ENCODE data around the gene CD96. TPM values are rescaled to one million over a fixed set of nuclear protein-coding genes. Genes with fewer than 3 reads are reported as not detected.
"Not testable (repeated sequence)": the region's sequence is repeated elsewhere in the genome, so short reads cannot be mapped to it uniquely, and the experiment has no call there.

CD96 gene
- total and polyA plus RNA-seq, 10 donors, result 2.9 to 43.9 (median 24.1) TPM

DNA sequence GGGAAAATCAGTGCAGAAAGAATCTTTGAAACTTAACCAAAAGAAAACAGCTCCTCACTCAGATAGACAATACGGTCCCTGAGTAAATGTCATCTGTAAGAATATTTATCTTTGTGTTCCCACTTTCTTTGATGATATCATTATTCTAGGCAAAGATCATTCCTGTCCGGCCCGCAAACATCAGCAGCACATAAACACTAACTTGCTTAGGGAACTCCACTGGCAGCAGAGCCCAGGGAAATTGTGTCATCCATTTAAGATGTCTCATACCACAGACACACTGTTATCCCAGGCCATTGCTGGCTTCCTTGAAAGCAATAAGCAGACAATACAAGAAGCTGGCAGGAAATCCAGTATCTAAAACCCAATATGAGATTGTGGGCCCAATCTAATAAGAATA lies 20.1 kb upstream of the CD96 start:
- H3K9me3 ChIP-seq, result no peaks in the 10 kb centered on the region
- no peaks in the 10 kb centered on the region for H3K36me3 ChIP-seq
- 68 to 90% (median 84%) methylated on average over 3 of the region's 3 CpGs for WGBS, 5 donors
- no peak for DNase-seq
- H3K4me1 ChIP-seq, result no peaks in the 10 kb centered on the region
- TF ChIP-seq, protein P1, sequence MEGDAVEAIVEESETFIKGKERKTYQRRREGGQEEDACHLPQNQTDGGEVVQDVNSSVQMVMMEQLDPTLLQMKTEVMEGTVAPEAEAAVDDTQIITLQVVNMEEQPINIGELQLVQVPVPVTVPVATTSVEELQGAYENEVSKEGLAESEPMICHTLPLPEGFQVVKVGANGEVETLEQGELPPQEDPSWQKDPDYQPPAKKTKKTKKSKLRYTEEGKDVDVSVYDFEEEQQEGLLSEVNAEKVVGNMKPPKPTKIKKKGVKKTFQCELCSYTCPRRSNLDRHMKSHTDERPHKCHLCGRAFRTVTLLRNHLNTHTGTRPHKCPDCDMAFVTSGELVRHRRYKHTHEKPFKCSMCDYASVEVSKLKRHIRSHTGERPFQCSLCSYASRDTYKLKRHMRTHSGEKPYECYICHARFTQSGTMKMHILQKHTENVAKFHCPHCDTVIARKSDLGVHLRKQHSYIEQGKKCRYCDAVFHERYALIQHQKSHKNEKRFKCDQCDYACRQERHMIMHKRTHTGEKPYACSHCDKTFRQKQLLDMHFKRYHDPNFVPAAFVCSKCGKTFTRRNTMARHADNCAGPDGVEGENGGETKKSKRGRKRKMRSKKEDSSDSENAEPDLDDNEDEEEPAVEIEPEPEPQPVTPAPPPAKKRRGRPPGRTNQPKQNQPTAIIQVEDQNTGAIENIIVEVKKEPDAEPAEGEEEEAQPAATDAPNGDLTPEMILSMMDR (IDR thresholded peaks at IDR 0.05 in 8 of 11, conservative IDR thresholded peaks at IDR 0.05 in 3 of 11), result no peak
- no peak for TF ChIP-seq POLR2AphosphoS5 (IDR thresholded peaks at IDR 0.05)
- TF ChIP-seq POLR2A (IDR thresholded peaks at IDR 0.05), result no peak
- intact Hi-C loops (cut with DNase I; ENCODE audit: low total_unique reads), result no loop called here
- no peaks in the 10 kb centered on the region for H3K27me3 ChIP-seq (replicated peaks in 1 of 7)
- no peak overlapping the region for H3K27ac ChIP-seq
- H3K4me3 ChIP-seq, result no peak overlapping the region

DNA sequence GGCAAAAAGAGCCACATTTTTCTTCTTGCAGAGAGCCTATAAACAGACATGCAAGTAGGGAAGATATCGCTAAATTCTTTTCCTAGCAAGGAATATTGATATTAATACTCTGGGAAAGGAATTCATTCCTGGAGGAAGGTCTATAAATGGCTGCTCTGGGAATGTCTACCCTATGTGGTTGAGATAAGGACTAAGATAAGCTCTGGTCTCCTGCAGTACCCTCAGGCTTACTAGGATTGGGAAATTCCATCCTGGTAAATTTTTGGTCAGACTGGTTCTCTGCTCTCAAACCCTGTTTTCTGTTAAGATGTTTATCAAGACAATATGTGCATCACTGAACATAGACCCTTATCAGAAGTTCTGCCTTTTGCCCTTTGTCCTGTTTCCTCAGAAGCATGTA lies 17.5 kb upstream of the CD96 start:
- intact Hi-C loops (cut with DNase I; ENCODE audit: low total_unique reads); H3K27me3 ChIP-seq (replicated peaks in 1 of 7); DNase-seq; H3K9me3 ChIP-seq; H3K4me3 ChIP-seq; H3K36me3 ChIP-seq; H3K4me1 ChIP-seq: not testable (repeated sequence)
- H3K27ac ChIP-seq, result peak overlapping the region in 1 of 8 donors; percentile 51
- 88 to 96% (median 92%) methylated on average over 1 of the region's 1 CpG for WGBS, 5 donors

DNA sequence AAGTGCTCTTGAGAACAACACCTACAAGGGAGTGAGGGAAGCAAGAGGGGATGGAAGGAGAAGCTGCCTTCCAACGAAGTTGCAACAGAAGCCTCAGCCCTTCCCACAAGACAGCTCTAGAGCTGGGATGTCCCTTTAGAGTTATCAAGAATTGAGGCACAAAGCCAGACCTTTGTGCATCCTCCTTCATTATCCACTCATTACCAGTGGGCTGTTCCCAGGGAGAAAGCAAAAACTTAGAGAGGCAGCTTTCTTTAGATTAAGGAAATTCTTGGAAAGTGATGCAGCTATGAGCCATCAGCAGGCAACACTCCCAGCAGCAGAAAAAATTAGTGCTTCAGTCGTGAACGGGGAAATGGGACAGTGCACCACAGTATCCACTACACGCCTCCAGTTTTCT lies 10.6 kb upstream of the CD96 start:
- Histone ChIP-seq H3K4me3 (no peak overlapping the region), H3K27ac (no peak overlapping the region), H3K27me3 (replicated peaks in 1 of 7) (no peaks in the 10 kb centered on the region), H3K4me1 (no peaks in the 10 kb centered on the region), H3K9me3 (peaks cover 0 to 17% (median 0%) of the 10 kb centered on the region in 8 donors), H3K36me3 (no peaks in the 10 kb centered on the region)
- intact Hi-C loops (cut with DNase I; ENCODE audit: low total_unique reads), result no loop called here
- DNase-seq, result no peak
- TF ChIP-seq, protein P1 (IDR thresholded peaks at IDR 0.05 in 8 of 11, conservative IDR thresholded peaks at IDR 0.05 in 3 of 11), result no peak
- TF ChIP-seq POLR2A (IDR thresholded peaks at IDR 0.05), result no peak
- TF ChIP-seq POLR2AphosphoS5 (IDR thresholded peaks at IDR 0.05), result no peak
- WGBS, 5 donors, result 75 to 84% (median 80%) methylated on average over 4 of the region's 4 CpGs

DNA sequence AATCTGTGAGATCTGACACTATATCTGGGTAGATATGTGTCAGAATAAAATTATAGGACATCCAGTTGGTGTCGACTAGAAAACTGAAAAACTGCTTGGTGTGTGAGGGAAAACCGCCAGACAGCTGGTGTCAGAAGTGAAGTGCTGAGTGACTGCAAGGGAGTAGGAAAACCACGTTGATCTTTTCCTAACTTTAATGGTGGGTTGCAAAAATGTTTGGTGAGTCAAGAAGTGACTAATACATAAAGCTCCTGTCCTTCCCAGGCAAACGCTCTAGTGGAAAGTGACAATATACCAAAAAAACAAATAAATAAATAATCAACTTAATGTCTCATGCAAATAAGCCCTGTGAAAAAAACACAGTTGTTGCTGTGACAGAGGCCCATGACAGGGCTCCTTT lies 7.3 kb upstream of the CD96 start:
- no peak for TF ChIP-seq POLR2A (IDR thresholded peaks at IDR 0.05)
- TF ChIP-seq POLR2AphosphoS5 (IDR thresholded peaks at IDR 0.05), result no peak
- TF ChIP-seq, protein P1 (IDR thresholded peaks at IDR 0.05 in 8 of 11, conservative IDR thresholded peaks at IDR 0.05 in 3 of 11), result no peak
- peaks cover 0 to 11% (median 0%) of the 10 kb centered on the region in 8 donors for H3K9me3 ChIP-seq
- peaks cover 0 to 6% (median 0%) of the 10 kb centered on the region in 7 donors for H3K27me3 ChIP-seq (replicated peaks in 1 of 7)
- H3K4me3 ChIP-seq, result no peak overlapping the region
- WGBS, 5 donors, result 67 to 70% (median 70%) methylated on average over 4 of the region's 4 CpGs
- no peak for DNase-seq
- intact Hi-C loops (cut with DNase I; ENCODE audit: low total_unique reads), result no loop called here
- no peak overlapping the region for H3K27ac ChIP-seq
- H3K4me1 ChIP-seq, result peaks cover 13 to 21% (median 17%) of the 10 kb centered on the region in 6 donors
- no peaks in the 10 kb centered on the region for H3K36me3 ChIP-seq

DNA sequence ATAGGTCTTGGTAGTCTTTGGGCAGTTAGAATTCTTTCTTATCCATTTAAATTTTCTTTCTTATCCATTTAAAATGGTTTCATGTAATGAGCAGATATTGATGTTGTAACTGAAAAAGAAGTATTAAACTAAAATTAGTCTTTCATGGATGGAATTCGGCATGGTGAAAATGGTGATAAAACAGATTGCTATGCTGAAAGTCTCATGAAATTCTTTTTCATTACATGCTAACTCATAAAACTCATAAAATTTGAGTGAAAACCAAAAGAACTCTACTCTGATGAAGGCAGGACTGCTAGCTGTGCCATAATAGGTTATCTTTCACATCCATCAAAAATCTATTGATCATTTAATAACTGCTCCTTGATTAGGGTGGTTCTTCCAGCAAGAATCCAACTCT lies 3.9 kb upstream of the CD96 start:
- peak overlapping the region in 2 of 8 donors; percentile 54 to 73 for H3K27ac ChIP-seq
- H3K36me3 ChIP-seq, result no peaks in the 10 kb centered on the region
- H3K9me3 ChIP-seq, result no peaks in the 10 kb centered on the region
- 85 to 98% (median 95%) methylated on average over 1 of the region's 1 CpG for WGBS, 5 donors
- DNase-seq, result no peak
- intact Hi-C loops (cut with DNase I; ENCODE audit: low total_unique reads), result no loop called here
- peaks cover 0 to 6% (median 0%) of the 10 kb centered on the region in 7 donors for H3K27me3 ChIP-seq (replicated peaks in 1 of 7)
- TF ChIP-seq, protein P1 (IDR thresholded peaks at IDR 0.05 in 8 of 11, conservative IDR thresholded peaks at IDR 0.05 in 3 of 11), result no peak
- TF ChIP-seq POLR2A (IDR thresholded peaks at IDR 0.05) (no peak), POLR2AphosphoS5 (IDR thresholded peaks at IDR 0.05) (no peak)
- no peak overlapping the region for H3K4me3 ChIP-seq
- H3K4me1 ChIP-seq, result peaks cover 25 to 55% (median 32%) of the 10 kb centered on the region in 6 donors

Data from spleen (tissue), 11 donors.